Amniotic stem cell (primary cell): ENCODE data around the gene ACBD6.
"Not testable (repeated sequence)": the region's sequence is repeated elsewhere in the genome, so short reads cannot be mapped to it uniquely, and the experiment has no call there.

Experiments
- DNase-seq: peaks from one replicate; lab custom pipeline; 2025; lab: John Stamatoyannopoulos, UW

Gene ACBD6

GRCh38 chr1:180415985-180416633 lies 86.3 kb downstream of the ACBD6 start:
- no peak for DNase-seq

DNA sequence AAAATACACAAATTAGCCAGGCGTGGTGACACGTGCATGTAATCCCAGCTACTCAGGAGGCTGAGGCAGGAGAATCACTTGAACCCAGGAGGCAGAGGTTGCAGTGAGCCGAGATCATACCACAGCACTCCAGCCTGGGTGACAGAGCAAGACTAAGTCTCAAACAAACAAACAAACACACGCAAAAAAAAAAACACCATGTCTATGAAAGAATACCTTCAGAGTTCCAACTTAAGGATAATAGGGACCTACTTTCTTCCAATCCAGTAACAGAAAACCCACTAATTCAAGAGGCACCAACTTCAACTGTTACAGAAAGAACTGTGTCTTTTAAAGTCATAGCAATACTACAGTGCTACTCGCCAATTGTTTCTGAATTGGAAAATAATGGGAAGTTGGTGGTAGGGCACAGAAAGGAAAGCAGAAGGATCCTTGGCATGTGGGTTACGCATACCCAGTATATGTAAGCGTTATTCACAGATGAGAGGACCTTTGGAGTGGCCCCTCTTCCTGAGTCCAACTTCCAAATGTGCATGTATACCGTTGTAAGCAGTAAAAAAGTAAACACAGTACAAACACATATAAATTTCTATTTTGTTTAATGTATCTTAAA lies 87.0 kb downstream of the ACBD6 start:
- DNase-seq, result no peak

DNA sequence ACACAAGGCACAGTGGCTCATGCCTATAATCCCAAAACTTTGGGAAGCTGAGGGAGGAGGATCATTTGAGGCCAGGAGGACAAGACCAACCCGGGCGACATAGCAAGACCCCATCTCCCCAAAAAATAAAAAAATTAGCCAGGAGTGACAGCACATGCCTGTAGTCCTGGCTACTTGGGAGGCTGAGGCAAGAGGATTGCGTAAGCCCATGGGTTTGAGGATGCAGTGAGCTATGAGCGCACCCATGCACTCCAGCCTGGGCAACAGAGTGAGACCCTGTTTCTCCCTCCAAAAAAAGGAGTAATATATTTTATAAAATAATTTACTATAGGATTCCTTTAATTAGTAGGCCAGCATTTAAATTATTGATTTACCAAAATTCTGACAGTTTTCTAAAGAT lies 89.8 kb downstream of the ACBD6 start:
- DNase-seq, result no peak

DNA sequence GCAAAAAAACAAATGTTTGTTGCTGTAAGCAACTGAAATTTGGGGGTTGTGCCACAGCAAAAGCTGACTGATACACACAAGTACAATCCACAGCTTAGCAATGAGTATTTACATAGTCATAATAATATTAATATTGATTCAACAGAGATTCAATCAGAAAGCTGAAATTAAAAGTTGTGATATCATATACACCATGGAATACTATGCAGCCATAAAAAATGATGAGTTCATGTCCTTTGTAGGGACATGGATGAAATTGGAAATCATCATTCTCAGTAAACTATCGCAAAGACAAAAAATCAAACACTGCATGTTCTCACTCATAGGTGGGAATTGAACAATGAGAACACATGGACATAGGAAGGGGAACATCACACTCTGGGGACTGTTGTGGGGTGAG lies 94.2 kb downstream of the ACBD6 start:
- DNase-seq, result not testable (repeated sequence)

GRCh38 chr1:180407051-180407450 lies 95.3 kb downstream of the ACBD6 start:
- DNase-seq, result no peak

- no peak for DNase-seq
Measured at GRCh38 chr1:180402551-180402950, 99.8 kb downstream of the ACBD6 start.

- no peak for DNase-seq
Measured at GRCh38 chr1:180402001-180402400, 100.4 kb downstream of the ACBD6 start.

GRCh38 chr1:180397175-180397574 lies 105.2 kb downstream of the ACBD6 start:
- DNase-seq, result no peak

GRCh38 chr1:180392427-180393145 lies 109.8 kb downstream of the ACBD6 start:
- DNase-seq, result no peak

GRCh38 chr1:180392020-180392419 lies 110.4 kb downstream of the ACBD6 start:
- DNase-seq, result no peak

- DNase-seq, result no peak
Measured at GRCh38 chr1:180387413-180387812, 115.0 kb downstream of the ACBD6 start.

DNA sequence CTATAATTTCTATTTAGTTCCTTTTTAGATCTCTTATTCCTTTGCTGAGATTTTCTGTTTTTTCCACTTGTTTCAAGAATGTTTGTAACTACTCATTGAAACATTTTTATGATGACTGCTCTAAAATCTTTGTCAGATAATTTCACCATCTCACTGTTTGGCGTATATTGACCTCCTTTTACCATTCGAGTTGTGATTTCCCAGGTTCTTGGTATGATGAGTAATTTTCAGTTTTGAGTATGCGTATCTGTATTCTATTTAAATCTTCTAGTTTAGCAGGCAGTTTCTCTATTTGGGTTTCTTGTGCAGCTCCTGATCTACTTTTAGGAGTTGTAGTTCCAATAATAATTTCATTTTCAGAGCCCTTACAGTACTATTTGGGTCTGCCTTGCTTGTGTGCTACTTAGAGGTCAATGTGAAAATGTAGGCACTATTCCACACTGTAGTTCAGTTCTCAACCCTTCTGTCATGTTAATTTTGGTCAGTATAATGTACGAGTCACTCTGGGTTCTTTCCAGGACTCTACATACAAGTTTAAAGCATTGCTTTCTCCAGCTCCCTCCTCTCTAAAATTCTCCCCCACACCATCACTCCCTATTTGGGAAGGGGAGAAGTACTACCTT lies 115.5 kb downstream of the ACBD6 start:
- no peak for DNase-seq

GRCh38 chr1:180385144-180385543 lies 117.2 kb downstream of the ACBD6 start:
- no peak for DNase-seq

- no peak for DNase-seq
Measured at GRCh38 chr1:180384286-180385005, 117.9 kb downstream of the ACBD6 start.

DNA sequence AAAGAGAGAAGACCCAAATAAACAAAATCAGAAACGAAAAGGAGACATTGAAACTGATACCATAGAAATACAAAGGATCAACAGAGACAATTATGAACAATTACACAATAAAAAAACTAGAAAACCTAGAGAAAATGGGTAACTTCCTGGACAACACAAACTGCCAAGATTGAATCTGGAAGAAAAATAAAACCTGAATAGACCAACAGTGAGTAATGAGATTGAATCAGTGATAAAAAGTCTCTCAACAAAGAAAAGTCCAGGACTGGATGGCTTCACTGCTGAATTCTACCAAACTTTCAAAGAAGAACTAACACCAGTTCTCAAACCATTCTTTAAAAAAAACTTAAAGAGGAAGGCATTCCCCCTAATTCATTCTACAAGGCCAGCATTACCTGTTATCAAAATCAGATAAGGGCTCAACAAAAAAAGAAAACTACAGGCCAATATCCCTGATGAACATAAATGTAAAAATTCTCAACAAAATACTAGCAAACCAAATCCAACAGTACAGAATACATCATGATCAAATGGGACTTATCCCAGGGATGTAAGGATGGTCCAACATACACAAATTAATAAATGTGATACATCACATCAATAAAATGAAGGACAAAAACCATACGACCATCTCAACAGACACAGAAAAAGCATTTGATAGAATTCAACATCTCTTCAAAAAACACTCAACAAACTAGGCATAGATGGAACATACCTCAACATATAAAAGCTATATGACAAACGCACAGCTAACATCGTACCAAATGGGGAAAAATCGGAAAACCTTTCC lies 119.9 kb downstream of the ACBD6 start:
- DNase-seq, result no peak

DNA sequence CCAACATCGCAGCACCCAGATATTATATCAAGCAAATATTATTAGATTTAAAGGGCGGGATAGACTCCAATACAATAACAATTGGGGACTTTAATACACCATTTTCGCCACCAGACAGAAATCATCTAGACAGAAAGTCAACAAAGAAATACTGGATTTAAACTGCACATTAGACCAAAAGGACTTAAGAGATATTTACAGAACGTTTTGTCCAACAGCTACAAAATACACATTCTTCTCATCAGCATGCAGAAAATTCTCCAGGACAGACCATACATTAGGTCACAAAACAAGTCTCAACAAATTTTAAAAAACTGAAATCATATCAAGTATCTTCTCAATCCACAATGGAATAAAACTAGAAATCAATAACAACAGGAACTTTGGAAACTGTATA lies 121.2 kb downstream of the ACBD6 start:
- no peak for DNase-seq

DNA sequence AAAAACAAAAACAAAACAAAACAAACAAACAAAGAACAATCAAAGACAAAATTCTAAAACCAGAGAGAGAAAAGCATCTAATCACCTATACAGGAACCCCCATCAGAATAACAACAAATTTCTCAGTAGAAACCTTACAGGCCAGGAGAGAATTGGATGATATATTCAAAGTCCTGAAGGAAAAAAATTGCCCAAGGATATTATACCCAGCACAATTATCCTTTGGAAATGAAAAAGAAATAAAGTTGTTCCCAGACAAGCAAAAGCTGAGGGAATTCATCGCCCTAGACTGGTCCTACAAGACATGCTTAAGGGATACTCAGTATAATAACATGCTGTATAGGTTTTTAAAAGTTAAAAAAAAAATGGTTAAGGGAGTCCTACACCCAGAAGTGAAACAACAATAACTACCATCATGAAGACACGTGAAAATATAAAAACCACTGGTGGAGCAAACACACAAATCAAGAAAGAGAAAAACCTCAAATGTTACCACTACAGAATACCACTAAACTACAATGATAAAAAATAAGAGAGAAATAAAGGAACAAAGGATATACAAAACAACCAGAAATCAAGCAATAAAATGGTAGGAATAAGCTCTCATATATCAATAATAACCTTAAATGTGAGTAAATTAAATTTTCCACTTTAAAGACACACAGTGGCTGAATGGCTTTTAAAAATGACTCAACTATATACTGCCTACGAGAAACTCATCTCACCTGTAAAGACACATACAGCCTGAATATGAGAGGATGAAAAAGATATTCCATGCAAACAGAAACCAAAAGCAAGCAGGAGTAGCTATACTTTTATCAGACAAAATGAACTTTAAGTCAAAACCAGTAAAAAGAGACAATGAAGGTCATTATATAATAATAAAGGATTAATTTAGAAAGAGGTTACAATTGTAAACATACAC lies 121.9 kb downstream of the ACBD6 start:
- DNase-seq, result no peak

DNA sequence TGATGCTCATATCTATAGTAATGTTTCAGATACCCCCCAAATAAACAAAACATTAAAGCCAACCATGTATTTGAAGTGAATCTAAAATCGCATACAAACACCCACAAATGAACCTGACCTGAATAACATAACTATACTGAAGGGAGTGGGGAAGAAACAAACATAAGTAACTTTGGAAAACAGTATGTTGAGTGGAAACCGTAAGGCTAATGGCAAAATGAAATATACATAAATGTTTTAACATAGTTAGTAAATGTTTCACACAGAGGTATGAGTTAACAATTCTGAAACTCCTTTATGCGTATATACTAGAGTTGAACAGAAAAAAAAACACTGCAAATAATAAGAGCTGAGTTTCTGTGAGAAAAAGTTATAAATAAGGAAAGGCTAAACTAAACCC lies 125.6 kb downstream of the ACBD6 start:
- no peak for DNase-seq

GRCh38 chr1:180376253-180376652 lies 126.1 kb downstream of the ACBD6 start:
- no peak for DNase-seq

DNA sequence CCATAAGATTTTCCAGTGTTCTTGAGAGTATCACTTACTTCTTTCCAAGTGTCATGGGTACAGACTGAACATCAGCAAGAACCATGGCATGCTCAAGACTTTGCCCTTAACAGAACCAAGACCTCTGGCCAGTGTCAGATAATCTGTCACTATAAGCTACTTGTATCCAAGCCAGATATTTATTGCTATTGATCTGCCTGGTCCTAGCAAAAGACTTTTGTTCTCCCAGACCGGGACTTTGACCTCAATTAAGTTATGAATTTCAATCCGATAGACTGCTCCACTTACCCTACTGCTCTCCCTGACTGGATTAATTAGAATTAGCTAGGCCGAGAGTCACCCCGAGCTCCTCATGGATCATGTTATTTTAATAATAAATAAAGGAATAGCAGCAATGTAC lies 129.6 kb downstream of the ACBD6 start:
- DNase-seq, result no peak
